ENCODE results near the gene ZDHHC14. TPM values are rescaled to one million over a fixed set of nuclear protein-coding genes. Genes with fewer than 3 reads are reported as not detected.

ZDHHC14 gene
- total RNA-seq, 4 donors from 2014 or later, result 7.1 to 11.4 (median 9.8) TPM

DNA sequence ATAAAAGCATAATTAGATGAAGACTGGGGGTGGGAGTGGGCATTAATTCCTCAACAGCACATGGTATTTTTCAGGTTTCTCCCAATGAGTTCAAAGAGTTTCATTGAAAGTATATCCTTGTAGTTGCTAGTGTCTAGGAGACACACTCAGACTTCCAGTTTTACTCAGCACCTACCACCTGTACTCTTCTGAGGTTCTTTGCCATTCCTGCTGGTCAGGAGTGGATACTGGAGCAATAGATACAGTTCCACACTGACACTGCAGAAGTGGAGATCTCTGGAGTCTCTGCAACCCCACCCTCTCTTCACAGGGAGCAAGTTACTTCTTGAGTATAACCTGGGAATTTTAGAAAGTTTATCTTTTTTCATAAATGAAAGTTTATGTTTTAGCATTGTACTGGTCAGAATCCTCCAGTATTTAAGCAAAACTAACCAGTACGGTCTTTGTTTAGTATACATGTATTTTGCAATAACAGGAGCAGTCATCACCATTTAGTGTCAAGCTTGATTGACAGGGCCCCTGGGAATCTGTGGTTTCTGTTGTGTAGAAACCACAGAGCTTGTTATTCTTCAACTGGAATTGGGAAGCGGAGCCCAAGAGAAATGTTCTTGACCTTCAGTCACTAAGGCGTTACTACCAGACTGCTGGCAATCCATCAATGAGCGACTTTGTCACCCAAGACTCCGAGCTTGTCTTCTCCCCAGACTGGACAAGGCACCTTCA lies 148.1 kb downstream of the ZDHHC14 start:
- no peak overlapping the region for H3K27ac ChIP-seq (replicated peaks in 1 of 4)
- H3K36me3 ChIP-seq, result no peaks in the 10 kb centered on the region
- H3K27me3 ChIP-seq, result no peaks in the 10 kb centered on the region
- TF ChIP-seq EP300 (IDR thresholded peaks at IDR 0.05) (no peak), POLR2AphosphoS5 (IDR thresholded peaks at IDR 0.05) (no peak), POLR2A (IDR thresholded peaks at IDR 0.05; ENCODE audit: low read depth) (no peak)
- TF ChIP-seq, protein P1, sequence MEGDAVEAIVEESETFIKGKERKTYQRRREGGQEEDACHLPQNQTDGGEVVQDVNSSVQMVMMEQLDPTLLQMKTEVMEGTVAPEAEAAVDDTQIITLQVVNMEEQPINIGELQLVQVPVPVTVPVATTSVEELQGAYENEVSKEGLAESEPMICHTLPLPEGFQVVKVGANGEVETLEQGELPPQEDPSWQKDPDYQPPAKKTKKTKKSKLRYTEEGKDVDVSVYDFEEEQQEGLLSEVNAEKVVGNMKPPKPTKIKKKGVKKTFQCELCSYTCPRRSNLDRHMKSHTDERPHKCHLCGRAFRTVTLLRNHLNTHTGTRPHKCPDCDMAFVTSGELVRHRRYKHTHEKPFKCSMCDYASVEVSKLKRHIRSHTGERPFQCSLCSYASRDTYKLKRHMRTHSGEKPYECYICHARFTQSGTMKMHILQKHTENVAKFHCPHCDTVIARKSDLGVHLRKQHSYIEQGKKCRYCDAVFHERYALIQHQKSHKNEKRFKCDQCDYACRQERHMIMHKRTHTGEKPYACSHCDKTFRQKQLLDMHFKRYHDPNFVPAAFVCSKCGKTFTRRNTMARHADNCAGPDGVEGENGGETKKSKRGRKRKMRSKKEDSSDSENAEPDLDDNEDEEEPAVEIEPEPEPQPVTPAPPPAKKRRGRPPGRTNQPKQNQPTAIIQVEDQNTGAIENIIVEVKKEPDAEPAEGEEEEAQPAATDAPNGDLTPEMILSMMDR (IDR thresholded peaks at IDR 0.05), result no peak
- DNase-seq (ENCODE audit: extremely low spot score), result no peak
- peaks cover 0 to 17% (median 15%) of the 10 kb centered on the region in 4 donors for H3K4me1 ChIP-seq
- intact Hi-C loops (cut with DNase I), result no loop called here
- WGBS, result 87% methylated on average over 5 of the region's 5 CpGs
- H3K4me3 ChIP-seq, result no peak overlapping the region
- H3K9me3 ChIP-seq, result no peaks in the 10 kb centered on the region

DNA sequence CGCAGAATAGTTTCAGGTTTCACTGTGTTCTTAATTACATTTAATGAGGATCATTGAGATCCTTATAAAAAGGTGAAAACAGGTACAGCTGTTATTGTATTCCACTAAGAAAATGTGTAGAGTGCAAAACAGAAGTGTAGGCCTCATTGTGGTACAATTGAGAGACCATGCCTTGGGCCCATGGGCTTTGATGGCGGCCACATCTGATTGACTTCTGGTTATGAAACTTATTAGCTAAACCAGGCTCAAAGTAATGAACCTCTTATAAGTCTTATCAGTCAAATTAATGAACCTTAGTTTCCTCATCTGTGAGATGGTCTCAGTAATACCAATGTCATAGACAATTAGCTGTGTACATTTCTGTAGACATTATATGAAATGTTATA lies 148.7 kb downstream of the ZDHHC14 start:
- no peak for DNase-seq (ENCODE audit: extremely low spot score)
- H3K4me1 ChIP-seq, result peaks cover 0 to 17% (median 15%) of the 10 kb centered on the region in 4 donors
- 98% methylated on average over 2 of the region's 2 CpGs for WGBS
- H3K27me3 ChIP-seq, result no peaks in the 10 kb centered on the region
- H3K27ac ChIP-seq (replicated peaks in 1 of 4), result no peak overlapping the region
- H3K4me3 ChIP-seq, result no peak overlapping the region
- no peak for TF ChIP-seq POLR2AphosphoS5 (IDR thresholded peaks at IDR 0.05)
- TF ChIP-seq, protein P1 (IDR thresholded peaks at IDR 0.05), result no peak
- no peak for TF ChIP-seq POLR2A (IDR thresholded peaks at IDR 0.05; ENCODE audit: low read depth)
- no peak for TF ChIP-seq EP300 (IDR thresholded peaks at IDR 0.05)
- no peaks in the 10 kb centered on the region for H3K9me3 ChIP-seq
- intact Hi-C loops (cut with DNase I), result no loop called here
- no peaks in the 10 kb centered on the region for H3K36me3 ChIP-seq

GRCh38 chr6:157530126-157530525 lies 149.1 kb downstream of the ZDHHC14 start:
- WGBS, result 87% methylated on average over 4 of the region's 4 CpGs
- no peak for DNase-seq (ENCODE audit: extremely low spot score)
- peaks cover 3 to 21% (median 18%) of the 10 kb centered on the region in 4 donors for H3K4me1 ChIP-seq
- no peaks in the 10 kb centered on the region for H3K9me3 ChIP-seq
- H3K4me3 ChIP-seq, result no peak overlapping the region
- no peaks in the 10 kb centered on the region for H3K36me3 ChIP-seq
- intact Hi-C loops (cut with DNase I), result no loop called here
- no peak overlapping the region for H3K27ac ChIP-seq (replicated peaks in 1 of 4)
- no peak for TF ChIP-seq EP300 (IDR thresholded peaks at IDR 0.05)
- TF ChIP-seq POLR2A (IDR thresholded peaks at IDR 0.05; ENCODE audit: low read depth), result no peak
- H3K27me3 ChIP-seq, result no peaks in the 10 kb centered on the region

DNA sequence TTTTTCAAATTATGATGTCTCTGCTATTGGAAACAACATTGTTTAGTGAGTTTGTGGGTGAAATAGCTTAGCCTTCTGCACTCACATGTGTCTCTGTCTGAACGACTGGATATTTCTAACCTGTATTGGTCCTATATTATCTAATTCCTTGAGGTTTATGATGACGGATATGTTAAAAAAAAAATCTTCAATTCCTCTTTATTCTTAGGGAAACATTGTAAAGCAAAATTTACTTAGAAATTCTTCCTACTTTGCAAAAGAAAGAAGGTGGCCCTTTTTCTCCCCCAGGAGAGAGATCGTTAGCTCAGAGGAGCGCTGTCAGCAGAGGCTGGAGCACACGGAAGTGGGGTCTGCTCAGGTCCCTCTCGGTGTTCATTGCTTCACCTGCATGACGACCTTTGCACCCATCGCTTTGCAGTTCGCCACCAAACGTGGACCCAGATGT lies 149.8 kb downstream of the ZDHHC14 start:
- H3K4me1 ChIP-seq, result peaks cover 9 to 27% (median 25%) of the 10 kb centered on the region in 4 donors
- no peak for DNase-seq (ENCODE audit: extremely low spot score)
- H3K27me3 ChIP-seq, result no peaks in the 10 kb centered on the region
- TF ChIP-seq EP300 (IDR thresholded peaks at IDR 0.05) (no peak), POLR2AphosphoS5 (IDR thresholded peaks at IDR 0.05) (no peak), POLR2A (IDR thresholded peaks at IDR 0.05; ENCODE audit: low read depth) (no peak)
- TF ChIP-seq, protein P1 (IDR thresholded peaks at IDR 0.05), result no peak
- WGBS, result 90% methylated on average over 10 of the region's 10 CpGs
- no peak overlapping the region for H3K27ac ChIP-seq (replicated peaks in 1 of 4)
- no peak overlapping the region for H3K4me3 ChIP-seq
- no peaks in the 10 kb centered on the region for H3K9me3 ChIP-seq
- intact Hi-C loops (cut with DNase I), result no loop called here
- no peaks in the 10 kb centered on the region for H3K36me3 ChIP-seq

DNA sequence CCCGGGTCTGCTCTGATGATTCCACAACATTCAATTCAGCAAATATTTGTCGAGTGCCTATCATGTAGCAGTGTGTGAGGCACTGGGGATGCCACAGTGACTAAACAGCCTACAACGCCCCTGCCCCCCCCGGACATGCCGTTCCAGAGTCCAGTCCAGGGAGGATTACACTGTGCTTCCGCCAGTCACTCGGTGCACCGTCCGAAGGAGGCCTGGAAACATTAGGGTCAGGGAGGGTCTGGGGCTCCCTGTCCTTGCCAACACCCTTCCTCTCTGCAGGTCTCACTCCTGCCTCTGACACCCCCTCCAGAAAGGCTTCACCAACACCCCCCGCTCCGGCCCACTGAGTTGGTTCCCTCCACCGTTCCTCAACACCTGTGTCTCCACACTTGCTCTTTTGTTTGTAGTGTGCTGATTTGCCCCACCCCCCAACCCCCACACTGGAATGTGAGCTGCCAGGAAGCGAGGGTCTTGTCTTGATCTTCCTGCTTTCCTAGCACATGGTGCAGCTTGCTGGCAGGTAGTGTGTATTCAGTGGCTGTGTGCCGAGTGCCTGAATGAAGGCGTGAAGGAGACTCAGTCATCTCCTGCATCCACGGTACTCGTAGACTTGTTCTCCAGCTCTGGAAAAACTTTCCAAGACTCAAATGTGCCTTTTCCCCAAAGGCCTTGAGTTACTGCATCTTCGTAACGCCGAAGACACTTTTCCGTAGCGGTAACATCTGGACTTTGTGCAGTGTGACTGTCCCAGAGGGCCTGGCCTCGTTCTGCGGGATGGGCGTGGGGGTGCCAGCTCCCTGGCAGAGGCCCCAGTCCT lies 150.4 kb downstream of the ZDHHC14 start:
- intact Hi-C loops (cut with DNase I), result no loop called here
- no peak overlapping the region for H3K4me3 ChIP-seq
- DNase-seq (ENCODE audit: extremely low spot score), result no peak
- peaks cover 15 to 33% (median 30%) of the 10 kb centered on the region in 4 donors for H3K4me1 ChIP-seq
- no peaks in the 10 kb centered on the region for H3K27me3 ChIP-seq
- TF ChIP-seq EP300 (IDR thresholded peaks at IDR 0.05), result no peak
- no peak for TF ChIP-seq POLR2AphosphoS5 (IDR thresholded peaks at IDR 0.05)
- TF ChIP-seq, protein P1 (IDR thresholded peaks at IDR 0.05), result no peak
- no peak for TF ChIP-seq POLR2A (IDR thresholded peaks at IDR 0.05; ENCODE audit: low read depth)
- H3K27ac ChIP-seq (replicated peaks in 1 of 4), result no peak overlapping the region
- H3K9me3 ChIP-seq, result no peaks in the 10 kb centered on the region
- H3K36me3 ChIP-seq, result no peaks in the 10 kb centered on the region
- WGBS, result 84% methylated on average over 22 of the region's 25 CpGs
